Panc1 (cell line): ENCODE measurements around the gene SPIB. TPM values are rescaled to one million over a fixed set of nuclear protein-coding genes. Genes with fewer than 3 reads are reported as not detected.

Source experiments
- ATAC-seq: fragments of 200-7000 bp; cut with Tn5 transposase; 2 replicates; pipeline ENCODE4 v1.9.1; 2020; ENCODE audit warnings: mild to moderate bottlenecking, moderate library complexity
- BruUV-seq: library from RNA; stranded (reverse); fragments of 400-500 nt; replicated peaks from 2 replicates; lab custom pipeline; 2021; lab: Mats Ljungman, UMichigan
- CTCF ChIA-PET: fragments of 300-600 bp; sonication (Branson Sonifier 250); formaldehyde crosslinking; loops from one replicate; lab custom pipeline; 2022; ENCODE audit warnings: antibody characterized with exemption; lab: Charles Lee
- POLR2A ChIA-PET: fragments of 300-600 bp; sonication (Branson Sonifier 250); formaldehyde crosslinking; loops from one replicate; lab custom pipeline; 2022; ENCODE audit warnings: antibody characterized with exemption; lab: Charles Lee
- DNase-seq: peaks from one replicate; pipeline ENCODE4 v3.0.0-alpha.2; 2010; ENCODE audit warnings: low read depth, low spot score
- H3K27ac ChIP-seq: 2 replicates; pipeline ENCODE4 v1.5.1; 2011; ENCODE audit warnings: mild to moderate bottlenecking, low read length, inconsistent platforms
- H3K27me3 ChIP-seq: fragments of 200-500 bp; sonication (Bioruptor generic); 2 replicates; pipeline ENCODE4 v1.6.0; 2014; ENCODE audit warnings: low read length, inconsistent platforms; ENCODE audit not compliant: control insufficient read depth, insufficient read depth
- H3K36me3 ChIP-seq: fragments of 200-500 bp; sonication (Bioruptor generic); 2 replicates; pipeline ENCODE4 v1.5.1; 2014; ENCODE audit warnings: inconsistent platforms, mild to moderate bottlenecking, low read length, moderate library complexity; ENCODE audit not compliant: control insufficient read depth, insufficient read depth
- H3K4me1 ChIP-seq: 2 replicates; pipeline ENCODE4 v1.5.1; 2011; ENCODE audit warnings: inconsistent platforms, mild to moderate bottlenecking, low read length, moderate library complexity; ENCODE audit not compliant: control insufficient read depth, insufficient read depth
- H3K4me3 ChIP-seq, 2 experiments: 2 replicates each; pipeline ENCODE4 v1.5.1; 2011 to 2012; ENCODE audit warnings: low read depth in 2 of 2, low read length in 2 of 2, mild to moderate bottlenecking in 2 of 2, inconsistent platforms in 1 of 2, moderate library complexity in 1 of 2
- H3K9me3 ChIP-seq: fragments of 200-500 bp; sonication (Bioruptor generic); 2 replicates; pipeline ENCODE4 v1.5.1; 2014; ENCODE audit warnings: low read depth, mild to moderate bottlenecking, inconsistent platforms, low read length, moderate library complexity; ENCODE audit not compliant: control insufficient read depth, insufficient read depth
- POLR2AphosphoS5 ChIP-seq: IDR thresholded peaks from 2 replicates; pipeline ENCODE4 v1.6.1; 2012; ENCODE audit warnings: mild to moderate bottlenecking, low read depth, low read length, moderate library complexity
- SIN3A ChIP-seq: IDR thresholded peaks from 2 replicates; pipeline ENCODE4 v1.6.1; 2012; ENCODE audit warnings: low read depth, mild to moderate bottlenecking, low read length, moderate library complexity, borderline replicate concordance; ENCODE audit not compliant: insufficient read depth
- TCF7L2 ChIP-seq: IDR thresholded peaks from 2 replicates; pipeline ENCODE4 v1.6.1; 2011; ENCODE audit warnings: mild to moderate bottlenecking, low read depth, low read length, inconsistent platforms
- in situ Hi-C: cut with HindIII; loops from 2 replicates; pipeline ENCODE4 v1.10.0; 2016; ENCODE audit warnings: low sequenced_read_pairs, low pct_unique_long_range_greater_than_20kb
- intact Hi-C: fragments of 100-400 bp; cut with micrococcal nuclease; formaldehyde crosslinking; loops from one replicate; pipeline ENCODE4 v1.10.0; 2022; ENCODE audit not compliant: unreplicated experiment
- total RNA-seq: library from RNA; stranded (reverse); gene quantifications from one replicate; pipeline ENCODE4 v1.2.1, GENCODE V29; 2021; ENCODE audit not compliant: unreplicated experiment
- TF ChIP-seq, protein P1 (sequence below), 2 experiments: IDR thresholded peaks; 2 replicates each; pipeline ENCODE4 v1.6.1; 2011 to 2012; ENCODE audit warnings: low read depth in 2 of 2, control low read depth in 1 of 2, low read length in 1 of 2, mild to moderate bottlenecking in 1 of 2, moderate library complexity in 1 of 2; ENCODE audit not compliant: insufficient read depth in 1 of 2
- TF ChIP-seq, protein P2 (sequence below): fragments of 450-650 bp; IDR thresholded peaks from 2 replicates; pipeline ENCODE4 v1.5.1; 2017; ENCODE audit warnings: mild to moderate bottlenecking

The SPIB gene
- total RNA-seq, 1 experiment from 2014 or later, result not detected

DNA sequence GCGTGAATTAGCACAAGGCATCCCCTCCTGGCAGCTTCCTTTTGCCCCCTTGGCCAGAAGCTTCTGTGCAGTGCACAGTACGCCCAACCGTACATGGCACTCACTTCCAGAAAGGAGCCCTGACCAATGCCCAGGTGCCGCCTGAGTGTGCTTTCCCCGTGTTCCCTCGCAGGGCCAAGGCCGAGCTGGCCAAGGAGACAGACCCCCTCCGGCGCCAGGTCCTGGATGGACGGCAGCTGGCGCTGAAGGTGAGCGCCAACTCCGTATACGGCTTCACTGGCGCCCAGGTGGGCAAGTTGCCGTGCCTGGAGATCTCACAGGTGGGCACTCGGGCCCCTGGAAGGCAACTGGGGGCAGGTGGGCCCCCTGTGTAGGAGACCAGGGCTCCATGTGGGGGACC is 9.4 kb upstream of the SPIB start:
- Histone ChIP-seq H3K36me3 (no peaks in the 10 kb centered on the region), H3K4me3 (no peak overlapping the region), H3K4me1 (no peaks in the 10 kb centered on the region), H3K9me3 (no peaks in the 10 kb centered on the region), H3K27ac (no peak overlapping the region), H3K27me3 (no peaks in the 10 kb centered on the region)
- no peak for ATAC-seq
- in situ Hi-C loops, result no loop called here
- TF ChIP-seq TCF7L2 (no peak), SIN3A (no peak), POLR2AphosphoS5 (no peak)
- TF ChIP-seq, protein P1, sequence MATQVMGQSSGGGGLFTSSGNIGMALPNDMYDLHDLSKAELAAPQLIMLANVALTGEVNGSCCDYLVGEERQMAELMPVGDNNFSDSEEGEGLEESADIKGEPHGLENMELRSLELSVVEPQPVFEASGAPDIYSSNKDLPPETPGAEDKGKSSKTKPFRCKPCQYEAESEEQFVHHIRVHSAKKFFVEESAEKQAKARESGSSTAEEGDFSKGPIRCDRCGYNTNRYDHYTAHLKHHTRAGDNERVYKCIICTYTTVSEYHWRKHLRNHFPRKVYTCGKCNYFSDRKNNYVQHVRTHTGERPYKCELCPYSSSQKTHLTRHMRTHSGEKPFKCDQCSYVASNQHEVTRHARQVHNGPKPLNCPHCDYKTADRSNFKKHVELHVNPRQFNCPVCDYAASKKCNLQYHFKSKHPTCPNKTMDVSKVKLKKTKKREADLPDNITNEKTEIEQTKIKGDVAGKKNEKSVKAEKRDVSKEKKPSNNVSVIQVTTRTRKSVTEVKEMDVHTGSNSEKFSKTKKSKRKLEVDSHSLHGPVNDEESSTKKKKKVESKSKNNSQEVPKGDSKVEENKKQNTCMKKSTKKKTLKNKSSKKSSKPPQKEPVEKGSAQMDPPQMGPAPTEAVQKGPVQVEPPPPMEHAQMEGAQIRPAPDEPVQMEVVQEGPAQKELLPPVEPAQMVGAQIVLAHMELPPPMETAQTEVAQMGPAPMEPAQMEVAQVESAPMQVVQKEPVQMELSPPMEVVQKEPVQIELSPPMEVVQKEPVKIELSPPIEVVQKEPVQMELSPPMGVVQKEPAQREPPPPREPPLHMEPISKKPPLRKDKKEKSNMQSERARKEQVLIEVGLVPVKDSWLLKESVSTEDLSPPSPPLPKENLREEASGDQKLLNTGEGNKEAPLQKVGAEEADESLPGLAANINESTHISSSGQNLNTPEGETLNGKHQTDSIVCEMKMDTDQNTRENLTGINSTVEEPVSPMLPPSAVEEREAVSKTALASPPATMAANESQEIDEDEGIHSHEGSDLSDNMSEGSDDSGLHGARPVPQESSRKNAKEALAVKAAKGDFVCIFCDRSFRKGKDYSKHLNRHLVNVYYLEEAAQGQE (IDR thresholded peaks at IDR 0.05; ENCODE audit: insufficient read depth in 1 of 2, low read depth in 2 of 2, low read length in 1 of 2), result no peak
- TF ChIP-seq, protein P2, sequence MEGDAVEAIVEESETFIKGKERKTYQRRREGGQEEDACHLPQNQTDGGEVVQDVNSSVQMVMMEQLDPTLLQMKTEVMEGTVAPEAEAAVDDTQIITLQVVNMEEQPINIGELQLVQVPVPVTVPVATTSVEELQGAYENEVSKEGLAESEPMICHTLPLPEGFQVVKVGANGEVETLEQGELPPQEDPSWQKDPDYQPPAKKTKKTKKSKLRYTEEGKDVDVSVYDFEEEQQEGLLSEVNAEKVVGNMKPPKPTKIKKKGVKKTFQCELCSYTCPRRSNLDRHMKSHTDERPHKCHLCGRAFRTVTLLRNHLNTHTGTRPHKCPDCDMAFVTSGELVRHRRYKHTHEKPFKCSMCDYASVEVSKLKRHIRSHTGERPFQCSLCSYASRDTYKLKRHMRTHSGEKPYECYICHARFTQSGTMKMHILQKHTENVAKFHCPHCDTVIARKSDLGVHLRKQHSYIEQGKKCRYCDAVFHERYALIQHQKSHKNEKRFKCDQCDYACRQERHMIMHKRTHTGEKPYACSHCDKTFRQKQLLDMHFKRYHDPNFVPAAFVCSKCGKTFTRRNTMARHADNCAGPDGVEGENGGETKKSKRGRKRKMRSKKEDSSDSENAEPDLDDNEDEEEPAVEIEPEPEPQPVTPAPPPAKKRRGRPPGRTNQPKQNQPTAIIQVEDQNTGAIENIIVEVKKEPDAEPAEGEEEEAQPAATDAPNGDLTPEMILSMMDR, result no peak
- POLR2A ChIA-PET, result no interaction called here
- intact Hi-C loops, result no loop called here
- CTCF ChIA-PET, result no interaction called here
- BruUV-seq, result no TSS peak
- no peak for DNase-seq

DNA sequence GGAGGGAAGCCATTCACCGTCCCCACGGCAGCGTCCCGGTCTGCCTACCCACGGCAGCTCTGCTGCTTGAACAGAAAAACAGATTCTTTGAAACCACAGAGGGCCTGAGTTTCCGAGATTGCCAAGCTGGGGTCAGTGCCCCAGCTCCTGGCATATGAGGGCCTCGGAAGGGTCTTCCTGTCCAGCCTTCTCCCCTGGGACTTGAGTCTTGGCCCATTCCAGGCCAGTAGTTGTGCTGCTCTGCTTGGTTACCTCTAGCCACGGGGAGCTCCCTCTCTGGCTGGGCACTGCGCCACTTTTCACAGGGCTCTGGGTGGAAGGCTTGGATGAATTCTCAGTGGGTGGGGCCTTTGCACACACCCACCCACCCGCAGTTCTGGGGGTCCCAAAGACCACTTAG is 8.6 kb upstream of the SPIB start:
- in situ Hi-C loops, result no loop called here
- Histone ChIP-seq H3K4me3 (no peak overlapping the region), H3K9me3 (no peaks in the 10 kb centered on the region), H3K27ac (no peak overlapping the region), H3K4me1 (no peaks in the 10 kb centered on the region), H3K27me3 (no peaks in the 10 kb centered on the region), H3K36me3 (no peaks in the 10 kb centered on the region)
- no peak for ATAC-seq
- ChIA-PET CTCF (no interaction called here), POLR2A (no interaction called here)
- no TSS peak for BruUV-seq
- TF ChIP-seq POLR2AphosphoS5, result no peak
- no peak for DNase-seq
- intact Hi-C loops, result no loop called here

DNA sequence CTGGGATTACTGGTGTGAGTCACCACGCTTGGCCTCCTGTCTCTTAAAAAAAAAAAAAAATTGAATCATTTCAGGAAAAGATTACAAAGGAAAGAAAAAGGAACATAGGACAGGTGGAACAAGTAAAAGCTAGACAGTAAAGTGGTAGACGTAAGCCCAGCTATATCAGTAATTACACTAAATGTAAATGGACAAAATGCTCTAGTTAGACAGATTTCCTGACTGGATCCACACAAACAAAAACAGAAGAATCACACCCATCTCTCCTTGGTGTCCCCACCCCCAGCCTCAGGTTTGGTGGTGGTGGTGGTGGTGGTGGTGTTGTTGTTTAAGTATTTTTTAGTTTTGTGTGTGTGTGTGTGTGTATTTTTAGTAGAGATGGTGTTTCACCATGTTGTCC is 6.3 kb upstream of the SPIB start:
- ATAC-seq, result no peak
- Histone ChIP-seq H3K4me3 (no peak overlapping the region), H3K27ac (no peak overlapping the region), H3K9me3 (no peaks in the 10 kb centered on the region), H3K27me3 (no peaks in the 10 kb centered on the region), H3K4me1 (no peaks in the 10 kb centered on the region), H3K36me3 (no peaks in the 10 kb centered on the region)
- BruUV-seq, result no TSS peak
- in situ Hi-C loops, result no loop called here
- ChIA-PET POLR2A (no interaction called here), CTCF (no interaction called here)
- intact Hi-C loops, result no loop called here
- TF ChIP-seq TCF7L2 (no peak), SIN3A (no peak), POLR2AphosphoS5 (no peak)
- TF ChIP-seq, protein P2, result no peak
- TF ChIP-seq, protein P1 (IDR thresholded peaks at IDR 0.05; ENCODE audit: insufficient read depth in 1 of 2, low read depth in 2 of 2, low read length in 1 of 2), result no peak
- no peak for DNase-seq
